Left ventricle myocardium inferior (tissue), 1 donor: ENCODE results near the gene HPCAL1. TPM values are rescaled to one million over a fixed set of nuclear protein-coding genes. Genes with fewer than 3 reads are reported as not detected.

Experiments used
- DNase-seq: peaks from one replicate; pipeline ENCODE4 v3.0.0-alpha.2; 2020
- H3K27ac ChIP-seq: fragments of 200-600 bp; replicated peaks from 2 replicates; pipeline ENCODE4 v1.8.0; 2021
- H3K27me3 ChIP-seq: fragments of 200-600 bp; 2 replicates; pipeline ENCODE4 v1.8.0; 2021; ENCODE audit warnings: low read depth
- H3K36me3 ChIP-seq: fragments of 200-600 bp; 2 replicates; pipeline ENCODE4 v1.8.0; 2021
- H3K4me1 ChIP-seq: fragments of 200-600 bp; 2 replicates; pipeline ENCODE4 v1.8.0; 2021
- H3K4me3 ChIP-seq: fragments of 200-600 bp; 2 replicates; pipeline ENCODE4 v1.8.0; 2021; ENCODE audit warnings: mild to moderate bottlenecking, moderate library complexity
- H3K9me3 ChIP-seq: fragments of 200-600 bp; replicated peaks from 2 replicates; pipeline ENCODE4 v1.8.0; 2021
- CTCF ChIP-seq: fragments of 200-600 bp; IDR thresholded peaks from 2 replicates; pipeline ENCODE4 v1.8.0; 2021; ENCODE audit warnings: antibody characterized with exemption, mild to moderate bottlenecking, borderline replicate concordance
- intact Hi-C: fragments of 100-400 bp; cut with micrococcal nuclease; formaldehyde crosslinking; loops from one replicate; pipeline ENCODE4 v1.11.0; 2022
- total RNA-seq: library from RNA; stranded (reverse); fragmentation: NEBNext Ultra II Directional; extraction: Animal tissue kit (Norgen Biotek cat#: 25700); gene quantifications from one replicate; pipeline ENCODE4 v1.2.1, GENCODE V29; 2021
- donor health status: DM: no; HTN: yes; CAD: no; lungs with severe emphysema.

HPCAL1 gene
- total RNA-seq, 1 donor from 2014 or later = 29.4 TPM

GRCh38 chr2:10300997-10301940, 1.4 kb upstream of the HPCAL1 start:
- H3K27ac ChIP-seq = peak overlapping the region; percentile 92

GRCh38 chr2:10301941-10302478, 694 bp upstream of the HPCAL1 start:
- no peak for DNase-seq

More at GRCh38 chr2:10300997-10301940, 1.4 kb upstream of the HPCAL1 start:
- DNase-seq = no peak
- Histone ChIP-seq H3K36me3 (no peaks in the 10 kb centered on the region), H3K9me3 (peaks cover 6% of the 10 kb centered on the region), H3K4me1 (peaks cover 55% of the 10 kb centered on the region), H3K27me3 (no peaks in the 10 kb centered on the region), H3K4me3 (peak overlapping the region; percentile 92)
- no peak for TF ChIP-seq CTCF
- intact Hi-C loops = no loop called here

GRCh38 chr2:10303181-10303693, 533 bp downstream of the HPCAL1 start:
- Histone ChIP-seq H3K36me3 (no peaks in the 10 kb centered on the region), H3K27ac (peak overlapping the region; percentile 92), H3K27me3 (no peaks in the 10 kb centered on the region), H3K4me1 (peaks cover 64% of the 10 kb centered on the region), H3K9me3 (peaks cover 6% of the 10 kb centered on the region), H3K4me3 (peak overlapping the region; percentile 92)
- intact Hi-C loops = no loop called here
- DNase-seq = no peak
- TF ChIP-seq CTCF = no peak

More at GRCh38 chr2:10301941-10302478, 694 bp upstream of the HPCAL1 start:
- H3K36me3 ChIP-seq = no peaks in the 10 kb centered on the region
- H3K4me1 ChIP-seq = peaks cover 60% of the 10 kb centered on the region
- H3K4me3 ChIP-seq = peak overlapping the region; percentile 92
- intact Hi-C loops = no loop called here
- TF ChIP-seq CTCF = no peak
- peak overlapping the region; percentile 92 for H3K27ac ChIP-seq
- H3K27me3 ChIP-seq = no peaks in the 10 kb centered on the region
- H3K9me3 ChIP-seq = peaks cover 6% of the 10 kb centered on the region

GRCh38 chr2:10303694-10304378, 1.1 kb downstream of the HPCAL1 start:
- Histone ChIP-seq H3K9me3 (peaks cover 3% of the 10 kb centered on the region), H3K27me3 (no peaks in the 10 kb centered on the region), H3K27ac (peak overlapping the region; percentile 92), H3K36me3 (no peaks in the 10 kb centered on the region), H3K4me1 (peaks cover 64% of the 10 kb centered on the region), H3K4me3 (peak overlapping the region; percentile 92)
- peak; percentile 42 for TF ChIP-seq CTCF
- peak; percentile 40 for DNase-seq
- intact Hi-C loops = no loop called here
